Measurements from ENCODE around the gene TLN1.

DNA sequence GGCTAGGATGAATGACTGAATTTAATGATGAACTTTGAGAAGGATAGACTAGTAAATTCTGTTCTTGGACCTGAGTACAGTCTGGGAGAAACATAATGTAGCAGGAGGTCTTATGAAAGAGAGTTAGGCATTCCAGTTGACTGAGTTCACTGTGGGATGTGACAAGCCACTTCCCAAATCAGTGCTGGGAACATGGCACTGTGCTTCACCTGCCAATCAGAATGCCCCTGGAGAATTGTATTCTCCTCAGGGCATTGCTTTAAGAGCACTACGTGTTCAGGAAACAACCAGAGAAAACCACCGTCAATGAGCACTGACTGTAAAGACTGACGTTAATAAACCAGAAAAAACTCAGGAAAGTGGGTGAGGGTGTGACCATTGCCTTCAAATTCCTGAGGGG lies 72.7 kb downstream of the TLN1 start:
- TF ChIP-seq, protein P1, sequence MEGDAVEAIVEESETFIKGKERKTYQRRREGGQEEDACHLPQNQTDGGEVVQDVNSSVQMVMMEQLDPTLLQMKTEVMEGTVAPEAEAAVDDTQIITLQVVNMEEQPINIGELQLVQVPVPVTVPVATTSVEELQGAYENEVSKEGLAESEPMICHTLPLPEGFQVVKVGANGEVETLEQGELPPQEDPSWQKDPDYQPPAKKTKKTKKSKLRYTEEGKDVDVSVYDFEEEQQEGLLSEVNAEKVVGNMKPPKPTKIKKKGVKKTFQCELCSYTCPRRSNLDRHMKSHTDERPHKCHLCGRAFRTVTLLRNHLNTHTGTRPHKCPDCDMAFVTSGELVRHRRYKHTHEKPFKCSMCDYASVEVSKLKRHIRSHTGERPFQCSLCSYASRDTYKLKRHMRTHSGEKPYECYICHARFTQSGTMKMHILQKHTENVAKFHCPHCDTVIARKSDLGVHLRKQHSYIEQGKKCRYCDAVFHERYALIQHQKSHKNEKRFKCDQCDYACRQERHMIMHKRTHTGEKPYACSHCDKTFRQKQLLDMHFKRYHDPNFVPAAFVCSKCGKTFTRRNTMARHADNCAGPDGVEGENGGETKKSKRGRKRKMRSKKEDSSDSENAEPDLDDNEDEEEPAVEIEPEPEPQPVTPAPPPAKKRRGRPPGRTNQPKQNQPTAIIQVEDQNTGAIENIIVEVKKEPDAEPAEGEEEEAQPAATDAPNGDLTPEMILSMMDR (IDR thresholded peaks at IDR 0.05) = no peak
- TF ChIP-seq EZH2 (IDR thresholded peaks at IDR 0.05; ENCODE audit: borderline replicate concordance, insufficient read depth, low read depth, low read length, poor library complexity, severe bottlenecking) = no peak
